SK-N-SH treated with all-trans-retinoic acid at 6 μM for 48 hours (cell line): Measurements from ENCODE around the gene PRKG1.
A peak's percentile ranks its signal among the peaks of the same experiment; 100 is the strongest.

Source experiments
- BACH2 ChIP-seq: fragments of 250-450 bp; sonication (Bioruptor Pico); IDR thresholded peaks from 2 replicates; pipeline ENCODE4 v1.9.0; 2021; ENCODE audit warnings: mild to moderate bottlenecking, borderline replicate concordance
- CSRNP3 ChIP-seq: fragments of 250-450 bp; sonication (Bioruptor Pico); IDR thresholded peaks from 2 replicates; pipeline ENCODE4 v1.5.1; 2021; ENCODE audit warnings: mild to moderate bottlenecking, moderate library complexity
- GLIS3 ChIP-seq: fragments of 250-450 bp; sonication (Bioruptor Pico); IDR thresholded peaks from 2 replicates; pipeline ENCODE4 v1.5.0; 2020; ENCODE audit warnings: mild to moderate bottlenecking, moderate library complexity
- OSR1 ChIP-seq: fragments of 250-450 bp; sonication (Bioruptor Pico); IDR thresholded peaks from 2 replicates; pipeline ENCODE4 v1.8.0; 2022; ENCODE audit warnings: moderate library complexity, mild to moderate bottlenecking, inconsistent platforms
- ZFP30 ChIP-seq: fragments of 450-650 bp; formaldehyde crosslinking; IDR thresholded peaks from 2 replicates; pipeline ENCODE4 v1.5.0; 2022; ENCODE audit warnings: mild to moderate bottlenecking, moderate library complexity
- TF ChIP-seq, protein P1 (sequence below): fragments of 250-450 bp; sonication (Bioruptor Pico); IDR thresholded peaks from 2 replicates; pipeline ENCODE4 v1.8.0; 2020; ENCODE audit warnings: mild to moderate bottlenecking, moderate library complexity, borderline replicate concordance

DNA sequence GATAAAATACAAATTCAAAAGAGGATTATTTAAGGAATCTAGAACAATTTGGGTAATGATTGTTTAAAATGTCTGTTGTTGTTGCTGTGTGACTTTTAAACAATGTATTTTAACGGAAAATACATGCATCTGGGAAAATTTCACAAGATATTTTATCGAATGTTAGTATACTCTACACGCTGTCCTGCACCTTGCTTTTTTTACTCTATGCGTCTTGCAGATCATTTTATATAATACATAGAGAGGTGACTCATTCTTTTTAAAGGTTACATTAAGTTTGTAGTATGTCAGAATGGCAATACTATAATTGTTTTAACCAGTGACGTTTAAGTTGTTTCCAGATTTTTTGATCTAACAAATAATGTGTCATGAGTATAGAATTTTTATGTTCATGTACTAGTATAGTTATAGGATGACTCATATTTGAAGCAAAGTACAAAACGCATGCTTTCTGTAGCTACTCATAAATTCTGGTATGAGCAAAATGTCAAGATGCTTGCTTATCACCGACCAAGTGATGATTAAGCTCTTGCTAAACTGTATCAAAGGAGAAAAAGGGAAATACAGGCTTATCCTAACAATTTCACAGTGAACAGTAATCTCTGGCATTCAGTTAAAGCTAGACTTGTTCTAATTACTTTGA, 1244.7 kb downstream of the PRKG1 start:
- TF ChIP-seq CSRNP3 (CRISPR knock-in tag): no peak; the same call in 1 of the 2 replicates
- TF ChIP-seq, protein P1, sequence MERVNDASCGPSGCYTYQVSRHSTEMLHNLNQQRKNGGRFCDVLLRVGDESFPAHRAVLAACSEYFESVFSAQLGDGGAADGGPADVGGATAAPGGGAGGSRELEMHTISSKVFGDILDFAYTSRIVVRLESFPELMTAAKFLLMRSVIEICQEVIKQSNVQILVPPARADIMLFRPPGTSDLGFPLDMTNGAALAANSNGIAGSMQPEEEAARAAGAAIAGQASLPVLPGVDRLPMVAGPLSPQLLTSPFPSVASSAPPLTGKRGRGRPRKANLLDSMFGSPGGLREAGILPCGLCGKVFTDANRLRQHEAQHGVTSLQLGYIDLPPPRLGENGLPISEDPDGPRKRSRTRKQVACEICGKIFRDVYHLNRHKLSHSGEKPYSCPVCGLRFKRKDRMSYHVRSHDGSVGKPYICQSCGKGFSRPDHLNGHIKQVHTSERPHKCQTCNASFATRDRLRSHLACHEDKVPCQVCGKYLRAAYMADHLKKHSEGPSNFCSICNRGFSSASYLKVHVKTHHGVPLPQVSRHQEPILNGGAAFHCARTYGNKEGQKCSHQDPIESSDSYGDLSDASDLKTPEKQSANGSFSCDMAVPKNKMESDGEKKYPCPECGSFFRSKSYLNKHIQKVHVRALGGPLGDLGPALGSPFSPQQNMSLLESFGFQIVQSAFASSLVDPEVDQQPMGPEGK (CRISPR knock-in tag): peak; percentile 15; the same call in 1 of the 2 replicates
- no peak for TF ChIP-seq OSR1 (CRISPR knock-in tag)
- TF ChIP-seq GLIS3 (CRISPR knock-in tag): no peak
- no peak for TF ChIP-seq ZFP30
- no peak for TF ChIP-seq BACH2 (CRISPR knock-in tag)
